ENCODE results near the gene EBP. TPM values are rescaled to one million over a fixed set of nuclear protein-coding genes. Genes with fewer than 3 reads are reported as not detected.

Gene EBP
- total RNA-seq, result 100 to 1,000 TPM; 149 to 150 TPM

DNA sequence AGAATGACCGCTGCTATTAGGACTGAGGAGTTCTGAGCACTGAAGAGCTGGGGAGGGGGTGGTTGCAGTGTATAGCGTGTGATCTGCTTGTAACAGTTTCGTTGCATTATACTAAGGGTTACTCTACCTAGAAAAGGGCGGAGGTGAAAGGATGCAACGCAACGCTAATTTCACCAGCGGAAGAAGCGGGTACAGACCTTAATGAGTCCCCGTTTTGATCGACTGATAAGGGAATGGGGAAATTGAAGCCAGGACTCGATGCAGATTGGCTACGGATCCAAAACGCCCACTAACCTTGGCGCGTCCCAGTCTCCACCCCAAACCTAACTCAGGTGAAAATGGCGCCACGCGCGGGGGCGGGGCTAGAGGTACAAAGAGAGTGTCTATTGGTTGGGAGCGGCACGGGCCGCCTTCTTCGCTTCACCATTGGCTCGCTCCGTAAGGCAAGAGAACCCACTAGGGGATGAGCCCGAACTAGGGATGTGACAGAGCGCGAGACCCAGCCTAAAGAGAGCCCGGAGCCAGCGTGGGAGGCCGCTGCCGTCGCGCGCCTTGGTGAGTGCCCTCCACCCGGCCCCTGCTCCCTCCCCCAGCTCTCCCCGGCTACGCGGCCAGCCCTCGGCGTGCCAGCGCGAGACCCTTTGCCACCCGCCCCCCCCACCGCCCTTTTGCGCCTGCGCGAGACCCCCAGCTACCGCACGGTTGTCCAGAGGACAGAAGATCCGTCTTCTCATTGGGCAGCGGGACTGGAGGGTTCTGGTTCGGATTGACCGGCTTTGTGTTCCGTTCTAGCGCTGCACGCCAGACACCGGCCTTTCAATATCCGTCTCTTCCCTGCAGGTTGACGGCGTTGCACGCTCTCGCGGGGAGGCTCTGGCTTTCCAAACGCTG lies at the start of gene EBP:
Gene EBP (plus strand): TSS at position 456 of the 891 bp plus-strand sequence. CDS start 1,964 bp downstream, outside the sequence.
- H3K4me3 Mint-ChIP-seq, result peak within 1 kb of the TSS; percentile 92
- CTCF ChIA-PET, result interaction anchor here (1.2 kb wide), 1 partner anchor 47 kb away, joined by 4 read pairs; no protein-coding TSS in a partner anchor
- intact Hi-C loops (cut with micrococcal nuclease), result loop anchor here (1.0 to 5.0 kb wide), 5 partner anchors 18 to 77 kb away; partner anchors contain the start of genes FTSJ1, RBM3 and TBC1D25

DNA sequence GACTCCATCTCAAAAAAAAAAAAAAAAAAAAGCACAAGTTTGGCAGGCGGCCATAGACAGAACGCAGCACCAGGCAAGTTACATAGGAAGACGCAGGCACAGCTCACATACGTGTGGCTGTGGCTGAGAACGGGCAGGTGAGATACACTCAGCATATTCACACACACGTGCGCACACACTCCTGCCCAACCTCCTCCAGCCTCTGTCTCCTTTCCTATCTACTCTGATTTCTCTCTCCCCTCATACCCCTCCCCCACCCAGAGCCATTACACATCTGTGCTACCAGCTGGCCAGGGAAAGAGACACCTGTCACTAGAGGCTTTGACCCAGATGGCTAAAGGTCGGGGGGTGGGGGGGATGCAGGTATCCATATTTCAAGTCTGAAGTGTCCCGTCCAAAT lies 49.4 kb upstream of the EBP start:
- peaks cover 19% of the 10 kb centered on the region for H3K4me1 Mint-ChIP-seq (ENCODE audit: low read depth)
- ChIA-PET POLR2A (no interaction called here), CTCF (no interaction called here)
- no peak overlapping the region for H3K27ac Mint-ChIP-seq
- H3K4me3 Mint-ChIP-seq, result no peak overlapping the region
- peaks cover 6% of the 10 kb centered on the region for H3K36me3 Mint-ChIP-seq
- no peaks in the 10 kb centered on the region for H3K27me3 Mint-ChIP-seq
- intact Hi-C loops (cut with micrococcal nuclease), result no loop called here
- no peak for DNase-seq
- no peaks in the 10 kb centered on the region for H3K9me3 Mint-ChIP-seq

More for the DNA sequence above, at the start of gene EBP:
- no peaks in the 10 kb centered on the region for H3K27me3 Mint-ChIP-seq
- peaks cover 27% of the 10 kb centered on the region for H3K4me1 Mint-ChIP-seq (ENCODE audit: low read depth)
- POLR2A ChIA-PET, result interaction anchor here (0.6 to 1.5 kb wide), 3 partner anchors 18 to 155 kb away, joined by 3 read pairs; partner anchors contain the start of gene TBC1D25
- peak within 1 kb of the TSS; percentile 98 for H3K27ac Mint-ChIP-seq
- peaks cover 11% of the 10 kb centered on the region for H3K36me3 Mint-ChIP-seq
- peak; percentile 97 for DNase-seq
- H3K9me3 Mint-ChIP-seq, result no peaks in the 10 kb centered on the region

DNA sequence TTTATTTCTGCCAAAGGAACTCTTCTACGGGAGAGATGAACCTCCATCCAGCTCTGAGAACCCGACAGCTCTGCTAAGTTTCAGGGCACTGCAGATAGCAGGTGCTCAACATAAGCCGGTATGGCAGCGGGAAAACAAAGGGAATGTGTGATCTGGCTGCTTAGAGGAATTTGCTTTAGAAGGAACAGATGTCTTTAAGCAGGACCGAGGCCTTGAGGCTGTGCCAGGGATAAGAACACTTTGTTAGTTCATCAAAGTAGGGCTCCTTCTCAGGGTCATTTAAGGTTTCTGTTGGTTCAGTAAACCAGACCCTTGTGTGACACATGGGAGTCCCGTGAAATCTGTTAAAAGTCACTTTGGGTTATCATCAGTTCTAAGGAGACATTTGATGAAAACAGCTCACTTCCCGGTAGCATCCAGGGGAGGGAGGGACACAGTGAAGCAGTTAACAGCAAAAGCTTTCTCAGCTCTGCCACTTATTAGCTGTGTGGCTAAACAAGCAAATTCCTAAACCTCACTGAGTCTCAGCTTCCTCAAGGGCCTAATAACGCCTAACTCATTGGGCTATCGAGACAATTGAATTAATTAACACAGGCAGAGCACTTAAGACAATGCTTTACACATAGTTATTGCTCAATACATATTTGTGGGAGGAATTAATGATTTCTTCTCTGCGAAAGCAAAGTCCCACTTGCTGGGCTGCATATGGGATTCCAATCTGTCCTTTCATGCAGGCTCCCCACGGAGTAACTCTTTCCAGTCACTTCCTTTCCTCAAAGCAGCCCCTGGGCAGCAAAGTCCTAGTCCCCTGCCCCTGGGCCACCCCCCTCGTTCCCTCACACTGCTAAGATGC lies 48.5 kb upstream of the EBP start:
- intact Hi-C loops (cut with micrococcal nuclease), result no loop called here
- Mint-ChIP-seq H3K4me1 (ENCODE audit: low read depth) (peaks cover 24% of the 10 kb centered on the region), H3K9me3 (no peaks in the 10 kb centered on the region), H3K27me3 (no peaks in the 10 kb centered on the region), H3K4me3 (no peak overlapping the region), H3K36me3 (peaks cover 5% of the 10 kb centered on the region), H3K27ac (no peak overlapping the region)
- ChIA-PET CTCF (interaction anchor here (1.7 kb wide), 1 partner anchor 7 kb away, joined by 5 read pairs; no protein-coding TSS in a partner anchor), POLR2A (no interaction called here)
- DNase-seq, result no peak

DNA sequence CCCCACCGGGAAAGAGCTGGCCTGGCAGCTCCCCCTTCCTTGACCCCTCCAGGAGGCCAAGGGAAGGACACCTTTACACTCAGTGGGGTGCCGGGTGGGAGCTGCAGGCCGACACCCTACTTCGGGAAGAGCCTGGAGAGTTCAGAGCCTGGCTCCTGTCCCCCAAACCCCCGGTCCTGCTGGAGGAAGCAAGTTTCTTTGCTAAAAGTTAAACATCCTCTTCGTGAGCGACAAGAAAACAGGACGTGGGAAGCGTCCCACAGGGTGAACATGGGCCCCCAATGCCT lies 48.0 kb upstream of the EBP start:
- peaks cover 26% of the 10 kb centered on the region for H3K4me1 Mint-ChIP-seq (ENCODE audit: low read depth)
- intact Hi-C loops (cut with micrococcal nuclease), result no loop called here
- ChIA-PET CTCF (interaction anchor here (1.7 kb wide), 1 partner anchor 8 kb away, joined by 5 read pairs; no protein-coding TSS in a partner anchor), POLR2A (no interaction called here)
- H3K27ac Mint-ChIP-seq, result no peak overlapping the region
- H3K4me3 Mint-ChIP-seq, result no peak overlapping the region
- H3K9me3 Mint-ChIP-seq, result no peaks in the 10 kb centered on the region
- H3K27me3 Mint-ChIP-seq, result no peaks in the 10 kb centered on the region
- peaks cover 9% of the 10 kb centered on the region for H3K36me3 Mint-ChIP-seq
- no peak for DNase-seq

DNA sequence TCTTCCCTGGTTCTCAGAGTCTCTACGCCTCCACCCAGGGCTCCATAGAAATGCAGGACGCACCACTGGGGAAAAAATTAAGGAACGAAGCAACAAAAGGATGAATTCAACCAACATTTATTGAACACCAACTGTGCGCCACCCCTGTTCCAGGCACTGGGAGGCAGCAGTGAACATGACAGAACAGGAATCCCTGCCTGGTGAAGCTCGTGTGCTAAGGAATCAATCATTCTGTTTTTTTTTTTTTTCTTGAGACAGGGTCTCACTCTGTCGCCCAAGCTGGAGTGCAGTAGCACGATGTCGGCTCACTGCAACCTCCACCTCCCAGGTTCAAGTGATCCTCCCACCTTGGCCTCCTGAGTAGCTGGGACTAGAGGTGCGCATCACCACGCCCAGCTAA lies 47.5 kb upstream of the EBP start:
- peak; percentile 38 for DNase-seq
- Mint-ChIP-seq H3K27ac (no peak overlapping the region), H3K4me3 (no peak overlapping the region), H3K27me3 (no peaks in the 10 kb centered on the region), H3K9me3 (no peaks in the 10 kb centered on the region), H3K36me3 (peaks cover 9% of the 10 kb centered on the region), H3K4me1 (ENCODE audit: low read depth) (peaks cover 28% of the 10 kb centered on the region)
- CTCF ChIA-PET, result interaction anchor here (0.6 to 1.9 kb wide), 7 partner anchors 9 to 426 kb away, joined by 3 to 5 read pairs (median 4); no protein-coding TSS in a partner anchor
- intact Hi-C loops (cut with micrococcal nuclease), result no loop called here
- POLR2A ChIA-PET, result interaction anchor here (1.2 kb wide), 1 partner anchor 100 kb away, joined by 3 read pairs; the partner anchor contains the start of gene RBM3

DNA sequence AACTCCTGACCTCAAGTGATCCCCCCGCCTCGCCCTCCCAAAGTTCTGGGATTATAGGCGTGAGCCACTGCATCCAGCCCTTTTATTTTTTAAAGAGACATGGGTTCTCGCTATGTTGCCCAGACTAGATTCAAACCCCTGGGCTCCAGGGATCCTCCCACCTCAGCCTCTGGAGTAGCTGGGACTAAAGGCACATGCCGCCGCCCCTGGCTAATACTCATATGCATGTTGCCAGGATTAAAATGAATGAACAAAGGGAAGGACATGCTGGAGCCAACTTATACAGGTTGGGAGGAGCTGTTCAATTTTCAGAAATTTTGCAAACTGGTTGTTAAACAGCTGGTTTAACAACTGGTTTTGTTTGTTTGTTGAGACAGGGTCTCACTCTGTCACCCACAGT lies 47.0 kb upstream of the EBP start:
- Mint-ChIP-seq H3K4me3 (peak overlapping the region; percentile 94), H3K4me1 (ENCODE audit: low read depth) (peaks cover 27% of the 10 kb centered on the region), H3K36me3 (peaks cover 10% of the 10 kb centered on the region), H3K27ac (peak overlapping the region; percentile 93), H3K9me3 (no peaks in the 10 kb centered on the region), H3K27me3 (no peaks in the 10 kb centered on the region)
- intact Hi-C loops (cut with micrococcal nuclease), result no loop called here
- DNase-seq, result no peak
- CTCF ChIA-PET, result interaction anchor here (0.6 to 1.9 kb wide), 7 partner anchors 9 to 427 kb away, joined by 3 to 5 read pairs (median 4); no protein-coding TSS in a partner anchor
- POLR2A ChIA-PET, result interaction anchor here (1.2 kb wide), 1 partner anchor 100 kb away, joined by 3 read pairs; the partner anchor contains the start of gene RBM3

DNA sequence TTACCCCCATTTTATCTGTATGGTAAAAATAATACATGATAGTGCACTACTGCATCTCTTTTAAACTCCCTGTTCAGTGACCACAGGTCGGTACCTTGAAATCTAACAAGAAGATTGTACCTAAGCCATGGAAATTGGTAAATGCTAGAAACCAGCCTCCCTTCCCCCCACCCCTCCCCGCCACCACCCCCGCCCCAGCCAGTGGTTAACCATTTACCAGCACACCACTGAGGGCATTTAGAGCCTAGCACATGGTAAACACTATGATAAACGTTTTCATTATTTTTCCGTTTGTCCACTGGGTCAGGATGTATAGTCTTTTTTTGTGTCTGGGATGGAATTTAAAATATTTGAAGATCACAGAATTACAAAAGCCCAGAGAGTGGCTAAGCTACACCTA lies 46.3 kb upstream of the EBP start:
- Mint-ChIP-seq H3K27me3 (no peaks in the 10 kb centered on the region), H3K27ac (peak overlapping the region; percentile 93), H3K36me3 (peaks cover 14% of the 10 kb centered on the region), H3K4me1 (ENCODE audit: low read depth) (peaks cover 28% of the 10 kb centered on the region), H3K4me3 (peak overlapping the region; percentile 94), H3K9me3 (no peaks in the 10 kb centered on the region)
- POLR2A ChIA-PET, result no interaction called here
- intact Hi-C loops (cut with micrococcal nuclease), result loop anchor here (1.0 to 5.0 kb wide), 3 partner anchors 47 to 99 kb away; partner anchors contain the start of genes EBP, RBM3 and TBC1D25
- DNase-seq, result peak; percentile 23
- CTCF ChIA-PET, result interaction anchor here (1.6 to 1.9 kb wide), 2 partner anchors 18 to 65 kb away, joined by 5 read pairs; no protein-coding TSS in a partner anchor

DNA sequence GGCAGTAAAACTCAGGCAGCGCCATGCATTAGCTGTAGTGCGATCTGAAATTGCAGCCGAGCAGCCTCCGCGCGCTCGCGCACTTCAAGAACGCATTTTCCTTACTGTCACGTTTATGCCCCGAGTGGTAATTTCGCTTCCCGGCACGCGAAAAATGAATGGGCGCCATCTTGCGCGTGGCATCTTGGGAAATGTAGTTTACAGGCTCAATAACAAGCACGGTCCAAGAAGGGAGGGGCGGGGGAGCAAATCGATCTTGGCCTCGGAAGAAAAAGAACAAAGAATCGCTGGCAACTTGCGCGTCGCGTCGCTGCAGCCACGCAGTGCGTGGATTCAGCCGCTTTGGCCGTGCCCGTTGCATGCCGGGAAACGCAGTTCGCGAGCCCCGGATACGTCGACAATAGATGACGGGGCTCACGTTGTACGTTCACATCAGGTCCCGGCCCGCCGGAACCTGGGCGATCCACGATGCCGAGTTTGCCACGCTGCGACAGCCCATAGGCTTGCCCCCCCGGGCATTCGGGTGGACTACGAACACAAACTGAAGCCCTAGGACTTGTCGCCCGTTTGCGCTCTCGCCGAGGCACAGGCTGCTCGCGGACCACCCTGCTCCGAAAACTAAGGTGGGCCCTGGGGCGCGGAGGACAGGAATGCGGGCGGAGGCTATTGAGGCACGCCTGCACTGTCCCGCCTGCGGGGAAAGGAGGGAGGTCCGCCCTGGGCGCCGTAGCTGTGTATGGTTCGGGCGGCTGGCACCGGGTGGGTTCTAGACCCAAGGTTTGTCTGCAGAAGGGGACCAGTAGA lies 45.6 kb upstream of the EBP start, which contains the start of gene FTSJ1:
Gene FTSJ1 (plus strand): TSS at position 426 of the 804 bp plus-strand sequence. CDS start 1,849 bp downstream, outside the sequence.
- H3K36me3 Mint-ChIP-seq, result peaks cover 20% of the 10 kb centered on the region
- H3K27me3 Mint-ChIP-seq, result no peaks in the 10 kb centered on the region
- peak within 1 kb of the TSS; percentile 93 for H3K27ac Mint-ChIP-seq
- intact Hi-C loops (cut with micrococcal nuclease), result loop anchor here (1.0 to 5.0 kb wide), 3 partner anchors 46 to 98 kb away; partner anchors contain the start of genes EBP, RBM3 and TBC1D25
- DNase-seq, result peak; percentile 90
- H3K4me1 Mint-ChIP-seq (ENCODE audit: low read depth), result peaks cover 33% of the 10 kb centered on the region
- H3K9me3 Mint-ChIP-seq, result no peaks in the 10 kb centered on the region
- H3K4me3 Mint-ChIP-seq, result peak within 1 kb of the TSS; percentile 94
- ChIA-PET POLR2A (no interaction called here), CTCF (interaction anchor here (1.6 to 1.9 kb wide), 2 partner anchors 17 to 64 kb away, joined by 5 read pairs; no protein-coding TSS in a partner anchor)

DNA sequence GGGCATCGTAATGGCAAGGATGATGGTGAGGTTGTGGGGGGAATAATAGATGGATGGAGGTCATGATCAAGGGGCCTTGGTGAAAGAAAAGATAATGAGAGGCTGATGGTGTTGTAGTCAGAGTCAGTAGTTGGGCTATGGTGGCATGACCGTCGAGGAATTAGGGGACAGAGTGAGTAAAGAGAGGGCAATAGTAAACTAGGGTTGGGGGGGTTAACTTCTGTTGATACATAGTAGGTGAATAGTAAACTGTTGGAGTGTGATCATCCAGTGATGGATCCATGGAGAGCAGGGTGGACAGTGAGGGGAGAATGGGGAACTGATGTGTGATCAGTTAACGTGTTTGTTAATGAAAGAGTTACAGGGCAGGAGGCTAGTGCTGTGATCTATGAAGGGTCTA lies 44.7 kb upstream of the EBP start:
- DNase-seq, result no peak
- intact Hi-C loops (cut with micrococcal nuclease), result loop anchor here (5.0 kb wide), 1 partner anchor 45 kb away; the partner anchor contains the start of gene EBP
- Mint-ChIP-seq H3K36me3 (peaks cover 22% of the 10 kb centered on the region), H3K27ac (peak overlapping the region; percentile 93), H3K9me3 (no peaks in the 10 kb centered on the region), H3K4me1 (ENCODE audit: low read depth) (peaks cover 33% of the 10 kb centered on the region), H3K4me3 (peak overlapping the region; percentile 94), H3K27me3 (no peaks in the 10 kb centered on the region)
- CTCF ChIA-PET, result no interaction called here
- POLR2A ChIA-PET, result no interaction called here

DNA sequence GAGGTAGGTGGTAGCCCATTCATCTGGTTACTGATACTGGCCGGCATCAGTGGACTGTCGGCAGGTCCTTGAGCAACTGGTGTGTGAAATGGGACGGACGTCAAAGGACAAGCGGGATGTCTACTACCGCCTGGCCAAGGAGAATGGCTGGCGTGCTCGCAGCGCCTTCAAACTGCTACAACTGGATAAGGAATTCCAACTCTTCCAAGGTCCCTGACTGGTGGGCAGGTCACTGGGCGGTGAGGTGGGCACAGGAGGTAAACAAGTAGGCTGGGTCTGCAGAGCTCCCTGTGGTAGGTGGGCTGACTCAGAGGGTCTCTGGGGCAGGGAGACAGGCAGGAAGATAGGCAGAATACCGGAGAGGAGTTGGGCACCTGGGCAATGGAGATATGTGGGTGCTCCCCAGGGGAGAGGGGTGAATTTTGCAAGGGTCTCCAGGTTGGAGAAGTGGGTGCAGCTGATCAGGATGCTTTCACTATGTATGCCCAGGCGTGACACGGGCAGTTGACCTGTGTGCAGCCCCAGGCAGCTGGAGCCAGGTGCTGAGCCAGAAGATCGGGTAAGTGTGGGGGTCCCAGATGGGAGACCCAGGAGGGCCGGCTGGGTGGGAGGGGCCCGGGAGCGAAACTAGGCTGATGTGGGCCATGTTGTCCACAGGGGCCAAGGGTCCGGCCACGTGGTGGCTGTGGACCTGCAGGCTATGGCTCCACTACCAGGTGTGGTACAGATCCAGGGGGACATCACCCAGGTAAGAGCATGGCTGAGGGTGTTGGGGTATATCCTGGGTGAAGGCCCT lies 43.5 kb upstream of the EBP start:
- Mint-ChIP-seq H3K36me3 (peaks cover 25% of the 10 kb centered on the region), H3K9me3 (no peaks in the 10 kb centered on the region), H3K4me3 (no peak overlapping the region), H3K27ac (peak overlapping the region; percentile 13), H3K4me1 (ENCODE audit: low read depth) (peaks cover 33% of the 10 kb centered on the region), H3K27me3 (no peaks in the 10 kb centered on the region)
- ChIA-PET CTCF (no interaction called here), POLR2A (no interaction called here)
- no peak for DNase-seq
- intact Hi-C loops (cut with micrococcal nuclease), result loop anchor here (5.0 kb wide), 1 partner anchor 44 kb away; the partner anchor contains the start of gene EBP

Measured in activated CD4-positive, alpha-beta memory T cell treated with anti-CD3 and anti-CD28 coated beads for 36 hours (primary cell).